ENCODE results near the gene ERN1. TPM values are rescaled to one million over a fixed set of nuclear protein-coding genes. Genes with fewer than 3 reads are reported as not detected.

ERN1 gene
- total and polyA plus RNA-seq, 4 donors = 8.3 to 34.2 (median 19.4) TPM

DNA sequence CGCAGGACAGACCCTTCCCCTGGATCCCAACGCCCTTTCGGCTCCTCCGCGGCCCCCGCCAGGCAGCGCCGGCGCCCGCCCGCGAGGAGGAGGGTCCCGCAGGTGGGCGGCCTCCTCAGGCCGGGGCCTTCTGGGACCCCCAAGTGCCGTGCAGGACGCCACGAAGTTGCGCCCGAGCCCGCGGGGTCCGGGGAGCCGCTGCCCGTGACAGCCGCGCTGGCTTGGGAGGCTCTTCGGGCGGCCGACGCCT, 504 bp downstream of the ERN1 start:
- WGBS, 2 donors = 0 to 1% methylated on average over 18 to 31 of the region's 31 CpGs
- H3K4me1 ChIP-seq (ENCODE audit: control insufficient read depth in 5 of 5, insufficient read depth in 5 of 5, low read length in 5 of 5) = peaks cover 3 to 21% (median 9%) of the 10 kb centered on the region in 5 donors
- DNase-seq = no peak

DNA sequence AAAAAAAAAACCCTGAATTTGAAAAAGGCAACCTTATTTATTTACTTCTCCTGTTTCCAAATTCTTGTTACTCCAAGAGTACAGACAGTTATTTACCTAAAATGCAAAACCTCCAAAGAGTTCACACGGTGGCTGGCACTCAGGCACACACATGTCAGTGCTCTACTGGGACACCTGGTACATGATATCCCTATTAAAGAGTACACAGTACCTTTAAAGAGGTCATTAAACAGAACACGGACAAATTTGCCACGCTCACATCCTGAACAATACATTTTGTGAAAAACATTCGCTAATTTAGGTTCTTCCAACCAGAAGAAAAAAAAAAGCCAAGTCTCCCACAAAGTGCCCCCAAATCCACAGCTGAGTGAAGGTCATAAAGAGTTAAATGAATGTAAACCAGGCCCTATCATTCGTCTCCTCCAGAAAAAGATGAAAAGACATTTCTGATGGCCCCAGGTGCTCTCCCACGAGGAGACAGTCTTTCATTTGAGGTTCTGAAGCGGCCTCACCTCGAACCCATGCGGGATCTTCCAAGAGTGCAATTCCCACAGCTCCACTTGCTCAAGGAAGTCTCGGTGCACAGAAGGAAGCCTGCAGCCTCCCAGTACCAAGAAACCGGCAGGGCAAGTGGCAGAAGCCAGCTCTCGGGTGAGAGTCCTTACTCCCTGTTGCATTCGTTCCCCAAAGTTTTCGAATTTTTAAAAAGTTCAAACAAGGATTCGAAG, 993 bp downstream of the ERN1 start:
- no peaks in the 10 kb centered on the region for H3K36me3 ChIP-seq (ENCODE audit: control insufficient read depth in 4 of 4, insufficient read depth in 4 of 4, low read length in 4 of 4)
- H3K27me3 ChIP-seq (ENCODE audit: control insufficient read depth in 3 of 3, insufficient read depth in 3 of 3, low read length in 2 of 3) = no peaks in the 10 kb centered on the region
- no peaks in the 10 kb centered on the region for H3K9me3 ChIP-seq (ENCODE audit: control insufficient read depth in 4 of 4, insufficient read depth in 3 of 4, low read length in 3 of 4)
- TF ChIP-seq, protein P1, sequence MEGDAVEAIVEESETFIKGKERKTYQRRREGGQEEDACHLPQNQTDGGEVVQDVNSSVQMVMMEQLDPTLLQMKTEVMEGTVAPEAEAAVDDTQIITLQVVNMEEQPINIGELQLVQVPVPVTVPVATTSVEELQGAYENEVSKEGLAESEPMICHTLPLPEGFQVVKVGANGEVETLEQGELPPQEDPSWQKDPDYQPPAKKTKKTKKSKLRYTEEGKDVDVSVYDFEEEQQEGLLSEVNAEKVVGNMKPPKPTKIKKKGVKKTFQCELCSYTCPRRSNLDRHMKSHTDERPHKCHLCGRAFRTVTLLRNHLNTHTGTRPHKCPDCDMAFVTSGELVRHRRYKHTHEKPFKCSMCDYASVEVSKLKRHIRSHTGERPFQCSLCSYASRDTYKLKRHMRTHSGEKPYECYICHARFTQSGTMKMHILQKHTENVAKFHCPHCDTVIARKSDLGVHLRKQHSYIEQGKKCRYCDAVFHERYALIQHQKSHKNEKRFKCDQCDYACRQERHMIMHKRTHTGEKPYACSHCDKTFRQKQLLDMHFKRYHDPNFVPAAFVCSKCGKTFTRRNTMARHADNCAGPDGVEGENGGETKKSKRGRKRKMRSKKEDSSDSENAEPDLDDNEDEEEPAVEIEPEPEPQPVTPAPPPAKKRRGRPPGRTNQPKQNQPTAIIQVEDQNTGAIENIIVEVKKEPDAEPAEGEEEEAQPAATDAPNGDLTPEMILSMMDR (IDR thresholded peaks at IDR 0.05; ENCODE audit: control extremely low read depth, extremely low read depth) = no peak
- H3K9ac ChIP-seq (ENCODE audit: insufficient read depth in 1 of 2, low read length in 2 of 2) = peak overlapping the region; percentile 63 to 66
- H3K27ac ChIP-seq (ENCODE audit: low read depth in 1 of 2, low read length in 1 of 2) = peak overlapping the region; percentile 86 to 95
- ATAC-seq (ENCODE audit: insufficient read depth, low FRiP score) (no peak), DNase-seq (peak; percentile 51 to 63 (median 56))
- WGBS, 2 donors = 12 to 15% methylated on average over 15 of the region's 15 CpGs
- H3K4me1 ChIP-seq (ENCODE audit: control insufficient read depth in 5 of 5, insufficient read depth in 5 of 5, low read length in 5 of 5) = peaks cover 3 to 21% (median 9%) of the 10 kb centered on the region in 5 donors
- peak overlapping the region; percentile 77 for H3K4me3 ChIP-seq

More for the DNA sequence above, 504 bp downstream of the ERN1 start:
- Histone ChIP-seq H3K36me3 (ENCODE audit: control insufficient read depth in 4 of 4, insufficient read depth in 4 of 4, low read length in 4 of 4) (no peaks in the 10 kb centered on the region), H3K9me3 (ENCODE audit: control insufficient read depth in 4 of 4, insufficient read depth in 3 of 4, low read length in 3 of 4) (no peaks in the 10 kb centered on the region), H3K27me3 (ENCODE audit: control insufficient read depth in 3 of 3, insufficient read depth in 3 of 3, low read length in 2 of 3) (no peaks in the 10 kb centered on the region), H3K9ac (ENCODE audit: insufficient read depth in 1 of 2, low read length in 2 of 2) (peak overlapping the region; percentile 63 to 66), H3K27ac (ENCODE audit: low read depth in 1 of 2, low read length in 1 of 2) (peak overlapping the region; percentile 86 to 95), H3K4me3 (peak overlapping the region; percentile 77)
- no peak for ATAC-seq (ENCODE audit: insufficient read depth, low FRiP score)
- TF ChIP-seq, protein P1 (IDR thresholded peaks at IDR 0.05; ENCODE audit: control extremely low read depth, extremely low read depth) = no peak

DNA sequence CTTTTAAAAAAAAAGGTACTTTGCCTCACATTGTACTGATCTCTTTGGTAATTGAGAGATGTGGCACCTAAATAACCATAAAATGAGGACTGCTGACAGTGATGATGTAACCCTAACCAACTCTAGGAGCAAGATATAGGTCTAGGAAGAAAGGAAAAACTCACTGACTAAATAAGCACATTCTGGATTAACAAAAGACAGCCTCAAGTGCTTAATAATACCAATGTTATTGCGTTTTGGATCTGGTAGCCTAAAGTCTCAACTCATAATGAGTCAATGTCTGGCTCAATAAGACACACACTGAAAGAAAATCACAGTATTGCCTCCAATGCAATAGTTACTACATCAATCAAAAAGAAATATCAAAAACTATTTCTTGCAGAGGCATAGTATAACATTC, 3.0 kb downstream of the ERN1 start:
- 72 to 100% methylated on average over 1 of the region's 1 CpG for WGBS, 2 donors
- Histone ChIP-seq H3K27ac (ENCODE audit: low read depth in 1 of 2, low read length in 1 of 2) (no peak overlapping the region), H3K4me3 (no peak overlapping the region), H3K4me1 (ENCODE audit: control insufficient read depth in 5 of 5, insufficient read depth in 5 of 5, low read length in 5 of 5) (peaks cover 3 to 25% (median 9%) of the 10 kb centered on the region in 5 donors), H3K9ac (ENCODE audit: insufficient read depth in 1 of 2, low read length in 2 of 2) (no peak overlapping the region), H3K9me3 (ENCODE audit: control insufficient read depth in 4 of 4, insufficient read depth in 3 of 4, low read length in 3 of 4) (no peaks in the 10 kb centered on the region), H3K27me3 (ENCODE audit: control insufficient read depth in 3 of 3, insufficient read depth in 3 of 3, low read length in 2 of 3) (no peaks in the 10 kb centered on the region), H3K36me3 (ENCODE audit: control insufficient read depth in 4 of 4, insufficient read depth in 4 of 4, low read length in 4 of 4) (no peaks in the 10 kb centered on the region)
- DNase-seq (no peak), ATAC-seq (ENCODE audit: insufficient read depth, low FRiP score) (no peak)
- TF ChIP-seq, protein P1 (IDR thresholded peaks at IDR 0.05; ENCODE audit: control extremely low read depth, extremely low read depth) = no peak

DNA sequence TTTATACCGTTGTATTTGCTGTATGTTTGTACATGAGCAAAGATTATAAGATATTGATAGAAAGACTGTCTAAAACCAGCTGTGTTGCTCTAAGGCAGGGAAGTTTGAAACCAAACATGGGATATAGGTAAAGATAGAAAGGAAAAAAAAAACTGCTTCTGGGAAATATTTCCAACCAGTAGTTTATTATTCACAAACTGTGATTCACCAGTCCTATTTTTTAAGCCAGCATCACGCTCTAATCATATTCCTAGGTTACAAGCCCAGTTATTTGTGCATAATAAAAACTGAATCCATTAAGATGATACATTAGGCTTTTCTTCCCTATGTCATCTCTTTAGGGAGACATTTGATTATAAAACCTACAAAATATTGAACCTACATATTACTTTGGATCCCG, 4.0 kb downstream of the ERN1 start:
- H3K9me3 ChIP-seq (ENCODE audit: control insufficient read depth in 4 of 4, insufficient read depth in 3 of 4, low read length in 3 of 4) = no peaks in the 10 kb centered on the region
- H3K36me3 ChIP-seq (ENCODE audit: control insufficient read depth in 4 of 4, insufficient read depth in 4 of 4, low read length in 4 of 4) = no peaks in the 10 kb centered on the region
- no peak for DNase-seq
- no peak overlapping the region for H3K9ac ChIP-seq (ENCODE audit: insufficient read depth in 1 of 2, low read length in 2 of 2)
- peaks cover 4 to 20% (median 9%) of the 10 kb centered on the region in 5 donors for H3K4me1 ChIP-seq (ENCODE audit: control insufficient read depth in 5 of 5, insufficient read depth in 5 of 5, low read length in 5 of 5)
- H3K4me3 ChIP-seq = no peak overlapping the region
- H3K27me3 ChIP-seq (ENCODE audit: control insufficient read depth in 3 of 3, insufficient read depth in 3 of 3, low read length in 2 of 3) = no peaks in the 10 kb centered on the region
- ATAC-seq (ENCODE audit: insufficient read depth, low FRiP score) = no peak
- 79 to 91% methylated on average over 3 of the region's 3 CpGs for WGBS, 2 donors
- TF ChIP-seq, protein P1 (IDR thresholded peaks at IDR 0.05; ENCODE audit: control extremely low read depth, extremely low read depth) = no peak
- no peak overlapping the region for H3K27ac ChIP-seq (ENCODE audit: low read depth in 1 of 2, low read length in 1 of 2)
